H1 (cell line): ENCODE results near the gene S100A12. TPM values are rescaled to one million over a fixed set of nuclear protein-coding genes. Genes with fewer than 3 reads are reported as not detected.
A peak's percentile ranks its signal among the peaks of the same experiment; 100 is the strongest.

Experiments
- CTCF ChIA-PET: fragments of 300-600 bp; sonication (Branson Sonifier 250); formaldehyde crosslinking; loops from one replicate; lab custom pipeline; 2021; ENCODE audit not compliant: partially characterized antibody; lab: Charles Lee
- POLR2A ChIA-PET: fragments of 300-600 bp; sonication (Branson Sonifier 250); formaldehyde crosslinking; loops from one replicate; lab custom pipeline; 2021; ENCODE audit warnings: inconsistent platforms; ENCODE audit not compliant: partially characterized antibody; lab: Charles Lee
- DNase-seq, 2 experiments: peaks; one replicate each; pipeline versions ENCODE4 v3.0.0 to v3.0.0-alpha.2; 2010 to 2022; ENCODE audit warnings: low spot score in 2 of 2, low read depth in 1 of 2, mixed read lengths in 1 of 2
- FAIRE-seq: peaks from 2 replicates; lab custom pipeline; 2011; peaks lifted over from hg19 to GRCh38; lab: Jason Lieb, UNC
- H2AFZ ChIP-seq: 2 replicates; pipeline ENCODE4 v1.8.1; 2012; ENCODE audit warnings: low read length, inconsistent platforms
- H2AK5ac ChIP-seq: 2 replicates; pipeline ENCODE4 v1.6.1; 2013; ENCODE audit warnings: low read depth, low read length
- H2BK120ac ChIP-seq: replicated peaks from 2 replicates; pipeline ENCODE3; 2013; ENCODE audit warnings: low read depth, low read length, inconsistent platforms
- H2BK12ac ChIP-seq: 2 replicates; pipeline ENCODE4 v1.6.1; 2013; ENCODE audit warnings: low read depth, low read length
- H2BK15ac ChIP-seq: 2 replicates; pipeline ENCODE4 v1.6.1; 2013; ENCODE audit warnings: low read length
- H2BK20ac ChIP-seq: 2 replicates; pipeline ENCODE4 v1.6.1; 2013; ENCODE audit warnings: low read length
- H2BK5ac ChIP-seq: 2 replicates; pipeline ENCODE4 v1.6.1; 2013; ENCODE audit warnings: low read depth, low read length
- H3K14ac ChIP-seq: 2 replicates; pipeline ENCODE4 v1.6.1; 2013; ENCODE audit warnings: inconsistent platforms; ENCODE audit not compliant: insufficient read length
- H3K18ac ChIP-seq: 2 replicates; pipeline ENCODE4 v1.6.1; 2013; ENCODE audit warnings: low read length; ENCODE audit errors: extremely low read depth
- H3K23ac ChIP-seq: 2 replicates; pipeline ENCODE4 v1.6.1; 2013; ENCODE audit warnings: inconsistent platforms; ENCODE audit not compliant: insufficient read length
- H3K23me2 ChIP-seq: 2 replicates; pipeline ENCODE4 v1.6.1; 2013; ENCODE audit warnings: low read depth, low read length
- H3K27ac ChIP-seq: 2 replicates; pipeline ENCODE4 v1.6.1; 2011; ENCODE audit warnings: low read depth, low read length, inconsistent platforms
- H3K27me3 ChIP-seq, 4 experiments: replicated peaks in 1 of 4; 1 replicate in 1 of 4; 2 replicates in 3 of 4; pipeline versions ENCODE4 v1.6.1 to v1.8.1; 2011 to 2013; ENCODE audit warnings: low read length in 3 of 4, mild to moderate bottlenecking in 3 of 4, inconsistent platforms in 2 of 4, mixed read lengths in 2 of 4, moderate library complexity in 1 of 4; ENCODE audit not compliant: control insufficient read depth in 3 of 4, insufficient read depth in 3 of 4; ENCODE audit errors: extremely low read depth in 1 of 4
- H3K36me3 ChIP-seq, 4 experiments: 2 replicates each; pipeline versions ENCODE4 v1.6.1 to v1.8.1; 2011 to 2013; ENCODE audit warnings: mild to moderate bottlenecking in 4 of 4, low read length in 3 of 4, moderate library complexity in 2 of 4, control low read depth in 1 of 4, inconsistent platforms in 1 of 4; ENCODE audit not compliant: insufficient read depth in 4 of 4, control insufficient read depth in 2 of 4
- H3K4ac ChIP-seq: replicated peaks from 2 replicates; pipeline ENCODE3; 2013; ENCODE audit warnings: low read length, low read depth, mixed read lengths, inconsistent platforms; ENCODE audit not compliant: insufficient read length
- H3K4me1 ChIP-seq, 4 experiments: replicated peaks in 1 of 4; 1 replicate in 1 of 4; 2 replicates in 3 of 4; pipeline versions ENCODE4 v1.6.1 to v1.8.1; 2011 to 2013; ENCODE audit warnings: low read length in 3 of 4, inconsistent platforms in 2 of 4, mixed read lengths in 1 of 4; ENCODE audit not compliant: insufficient read depth in 4 of 4, control insufficient read depth in 3 of 4
- H3K4me2 ChIP-seq, 2 experiments: 2 replicates each; pipeline versions ENCODE4 v1.6.1 to v1.8.1; 2011 to 2013; ENCODE audit warnings: low read depth in 2 of 2, low read length in 2 of 2, control low read depth in 1 of 2, inconsistent platforms in 1 of 2, mild to moderate bottlenecking in 1 of 2; ENCODE audit not compliant: insufficient read depth in 1 of 2
- H3K4me3 ChIP-seq, 4 experiments: fragments of 200-600, 300-600 bp in 1 of 4; sonication (generic), shearing (Covaris generic), sonication (Bioruptor Twin) in 1 of 4; 2 replicates each; pipeline versions ENCODE4 v1.5.1 to v1.8.1; 2011 to 2016; ENCODE audit warnings: low read length in 4 of 4, low read depth in 3 of 4, control low read depth in 2 of 4, inconsistent platforms in 2 of 4, mild to moderate bottlenecking in 2 of 4, mixed read lengths in 1 of 4, moderate library complexity in 1 of 4; ENCODE audit not compliant: insufficient read depth in 2 of 4; ENCODE audit errors: extremely low read depth in 1 of 4
- H3K56ac ChIP-seq: replicated peaks from 2 replicates; pipeline ENCODE3; 2013; ENCODE audit warnings: low read depth, mild to moderate bottlenecking, mixed read lengths, low read length, inconsistent platforms; ENCODE audit not compliant: insufficient read length
- H3K79me1 ChIP-seq: 2 replicates; pipeline ENCODE4 v1.6.1; 2013; ENCODE audit warnings: low read depth, low read length, control low read depth
- H3K79me2 ChIP-seq, 2 experiments: 2 replicates each; pipeline versions ENCODE4 v1.6.1 to v1.8.1; 2012 to 2013; ENCODE audit warnings: low read length in 2 of 2, mild to moderate bottlenecking in 2 of 2, inconsistent platforms in 1 of 2; ENCODE audit not compliant: insufficient read depth in 2 of 2, control insufficient read depth in 1 of 2
- H3K9ac ChIP-seq, 4 experiments: replicated peaks in 1 of 4; 1 replicate in 1 of 4; 2 replicates in 3 of 4; pipeline versions ENCODE4 v1.6.1 to v1.8.1; 2011 to 2013; ENCODE audit warnings: low read depth in 3 of 4, low read length in 3 of 4, control low read depth in 2 of 4, mild to moderate bottlenecking in 2 of 4, moderate library complexity in 2 of 4, inconsistent platforms in 1 of 4; ENCODE audit errors: extremely low read depth in 1 of 4
- H3K9me3 ChIP-seq, 2 experiments: 2 replicates each; pipeline versions ENCODE4 v1.6.1 to v1.8.1; 2012 to 2013; ENCODE audit warnings: mild to moderate bottlenecking in 2 of 2, moderate library complexity in 2 of 2, control low read depth in 1 of 2, inconsistent platforms in 1 of 2, low read depth in 1 of 2, low read length in 1 of 2, mixed read lengths in 1 of 2; ENCODE audit not compliant: insufficient read depth in 2 of 2
- H4K20me1 ChIP-seq, 2 experiments: replicated peaks in 1 of 2; 2 replicates each; pipeline versions ENCODE3 to v1.8.1; 2011 to 2013; ENCODE audit warnings: inconsistent platforms in 2 of 2, low read length in 2 of 2, mild to moderate bottlenecking in 1 of 2; ENCODE audit not compliant: insufficient read depth in 2 of 2, control insufficient read depth in 1 of 2
- H4K5ac ChIP-seq: 2 replicates; pipeline ENCODE4 v1.6.1; 2013; ENCODE audit warnings: low read length, low read depth, mixed read lengths, inconsistent platforms; ENCODE audit not compliant: insufficient read length
- H4K8ac ChIP-seq: 2 replicates; pipeline ENCODE4 v1.8.0; 2013; ENCODE audit warnings: mild to moderate bottlenecking, moderate library complexity, low read length, inconsistent platforms; ENCODE audit not compliant: insufficient read depth; ENCODE audit errors: extremely low read depth
- H4K91ac ChIP-seq: replicated peaks from 2 replicates; pipeline ENCODE3; 2013; ENCODE audit warnings: low read length, mixed read lengths, inconsistent platforms; ENCODE audit not compliant: insufficient read length
- BACH1 ChIP-seq: IDR thresholded peaks from 2 replicates; pipeline ENCODE4 v1.6.1; 2012; ENCODE audit warnings: low read length, improper control_type of control experiment
- CBX8 ChIP-seq: fragments of 300-800, 300-1000 bp; sonication (generic); IDR thresholded peaks from 2 replicates; pipeline ENCODE4 v1.7.1; 2016; ENCODE audit warnings: low read depth, low read length, borderline replicate concordance
- CREB1 ChIP-seq: IDR thresholded peaks from 2 replicates; pipeline ENCODE4 v1.6.1; 2012; ENCODE audit warnings: inconsistent platforms
- CTCF ChIP-seq, 3 experiments: IDR thresholded peaks; 1 replicate in 2 of 3; 2 replicates in 1 of 3; pipeline versions ENCODE4 v1.5.1 to v1.6.1; 2011; ENCODE audit warnings: low read length in 3 of 3, mild to moderate bottlenecking in 3 of 3, inconsistent platforms in 2 of 3, low read depth in 1 of 3, moderate library complexity in 1 of 3; ENCODE audit not compliant: insufficient read depth in 1 of 3; ENCODE audit errors: control extremely low read depth in 1 of 3
- RAD21 ChIP-seq, 2 experiments: IDR thresholded peaks in 1 of 2; conservative IDR thresholded peaks in 1 of 2; 2 replicates each; pipeline ENCODE4 v1.6.1; 2011; ENCODE audit warnings: low read depth in 2 of 2, low read length in 2 of 2, improper control_type of control experiment in 1 of 2, inconsistent platforms in 1 of 2, mild to moderate bottlenecking in 1 of 2, moderate library complexity in 1 of 2
- TEAD4 ChIP-seq: IDR thresholded peaks from 2 replicates; pipeline ENCODE4 v1.6.1; 2012; ENCODE audit warnings: low read depth, low read length, inconsistent platforms, mixed read lengths
- WGBS, 2 experiments: shearing (Covaris generic) in 1 of 2; methylation state at CpG; one replicate each; pipeline versions ENCODE4 v1.1.6 to v1.1.7; 2013 to 2015; ENCODE audit warnings: low lambda C conversion rate in 2 of 2, mixed read lengths in 2 of 2, inconsistent platforms in 1 of 2, low coverage in 1 of 2, missing lambda C conversion rate in 1 of 2; ENCODE audit not compliant: insufficient replicate concordance in 2 of 2, insufficient coverage in 1 of 2, insufficient read length in 1 of 2; ENCODE audit errors: extremely low coverage in 1 of 2, missing lambda C conversion rate in 1 of 2; 5-methylcytosine and 5-hydroxymethylcytosine counted together
- polyA plus RNA-seq, 7 experiments: library from polyadenylated mRNA; depleted of rRNA in 3 of 7; stranded (reverse) in 5 of 7; unstranded in 2 of 7; fragments of >200 nt in 5 of 7; fragments of 200-250 nt in 2 of 7; gene quantifications; 1 replicate in 5 of 7; 2 replicates in 1 of 7; 4 replicates in 1 of 7; pipeline versions ENCODE4 v1.2.1 to v1.2.3, GENCODE V29; 2011 to 2013; ENCODE audit warnings: missing spikeins in 2 of 7, mixed read lengths in 2 of 7
- total RNA-seq: library from RNA; stranded (reverse); fragmentation: NEBNext Ultra II Directional; extraction: Animal tissue kit (Norgen Biotek cat#: 25700); gene quantifications from 2 replicates; pipeline ENCODE4 v1.2.1, GENCODE V29; 2021

The S100A12 gene
- total and polyA plus RNA-seq, 2 of the 8 experiments (the other 6 are each of a cell fraction or from before 2014, with no cell fraction given) = not detected

DNA sequence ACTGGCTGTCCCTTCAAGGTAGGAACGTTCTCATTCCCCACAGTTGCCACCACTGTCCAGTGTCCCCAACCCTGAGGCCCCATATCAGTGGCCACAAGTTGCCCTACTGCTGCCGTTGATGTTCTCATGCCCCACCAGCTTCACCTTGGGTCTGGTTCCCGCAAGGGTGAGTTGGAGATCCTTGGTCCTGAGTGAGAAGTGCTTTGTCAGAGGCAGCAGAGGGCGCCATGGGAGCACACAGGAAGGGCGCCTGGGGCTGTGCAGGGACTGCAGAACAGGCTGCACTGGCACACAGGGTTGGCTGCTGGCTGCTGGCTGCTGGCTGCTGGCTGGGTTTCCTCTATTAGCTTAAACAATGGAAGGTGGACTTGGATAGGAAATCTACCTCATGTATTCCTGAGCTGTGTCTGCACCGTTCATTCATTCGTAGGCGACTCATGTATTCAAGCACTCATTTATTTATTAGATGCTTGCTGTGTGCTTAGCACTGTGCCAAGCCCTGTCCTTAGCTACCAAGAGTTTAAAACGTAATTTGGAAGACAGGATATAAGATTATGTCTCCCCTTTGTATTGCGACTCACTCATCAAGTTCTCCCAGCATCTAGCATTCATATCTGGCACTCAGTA, 19.9 kb downstream of the S100A12 start:
- no peak overlapping the region for H3K18ac ChIP-seq

More for the DNA sequence above, 19.9 kb downstream of the S100A12 start:
- H3K27me3 ChIP-seq = no peaks in the 10 kb centered on the region
- no peak overlapping the region for H2AFZ ChIP-seq
- no peak overlapping the region for H3K4me2 ChIP-seq
- H2BK5ac ChIP-seq = no peak overlapping the region
- H3K23ac ChIP-seq = no peak overlapping the region
- H2BK15ac ChIP-seq = no peak overlapping the region
- H3K56ac ChIP-seq = no peak overlapping the region
- H3K9me3 ChIP-seq = no peaks in the 10 kb centered on the region
- H3K36me3 ChIP-seq = no peaks in the 10 kb centered on the region
- DNase-seq = peak; percentile 49 to 67
- no peak overlapping the region for H3K14ac ChIP-seq
- H3K23me2 ChIP-seq = no peaks in the 10 kb centered on the region
- no peak overlapping the region for H2BK20ac ChIP-seq
- TF ChIP-seq TEAD4 (no peak), CREB1 (peak; percentile 55; the same call in 1 of the 2 replicates), RAD21 (IDR thresholded peaks at IDR 0.05 in 1 of 2, conservative IDR thresholded peaks at IDR 0.05 in 1 of 2; ENCODE audit: low read depth in 2 of 2, low read length in 2 of 2) (peak; percentile 90 to 92), CTCF (IDR thresholded peaks at IDR 0.05; ENCODE audit: control extremely low read depth in 1 of 3, insufficient read depth in 1 of 3, low read depth in 1 of 3, low read length in 3 of 3) (peak; percentile 85 to 94 (median 93)), BACH1 (peak; percentile 8; the same call in 1 of the 2 replicates), CBX8 (no peak)
- H2BK120ac ChIP-seq = no peak overlapping the region
- no peak overlapping the region for H4K5ac ChIP-seq
- H3K4me3 ChIP-seq = no peak overlapping the region
- FAIRE-seq = no peak
- POLR2A ChIA-PET = interaction anchor here (0.6 to 1.0 kb wide), 3 partner anchors 67 to 306 kb away, joined by 3 to 4 read pairs (median 3); no protein-coding TSS in a partner anchor
- H4K20me1 ChIP-seq = no peaks in the 10 kb centered on the region
- WGBS, 2 experiments = 52% methylated on average over 10 of the region's 10 CpGs; no CpG with 5 or more reads in 1 of the 2 experiments
- no peak overlapping the region for H3K4ac ChIP-seq
- no peak overlapping the region for H3K9ac ChIP-seq
- CTCF ChIA-PET = interaction anchor here (0.6 to 8.5 kb wide), 57 partner anchors 9 to 525 kb away, joined by 3 to 360 read pairs (median 4); partner anchors contain the start of genes PGLYRP3, S100A1, S100A13 and S100A4
- no peaks in the 10 kb centered on the region for H3K79me2 ChIP-seq
- H2BK12ac ChIP-seq = no peak overlapping the region
- no peak overlapping the region for H4K91ac ChIP-seq
- H3K79me1 ChIP-seq = no peaks in the 10 kb centered on the region
- H3K4me1 ChIP-seq = no peaks in the 10 kb centered on the region; a peak in 1 of 7 replicates
- no peak overlapping the region for H2AK5ac ChIP-seq
- no peak overlapping the region for H4K8ac ChIP-seq
- H3K27ac ChIP-seq = no peak overlapping the region
